Spleen (tissue), 7 donors: ENCODE results near the gene TRIM41.

Experiments
- POLR2AphosphoS5 ChIP-seq, 3 donors: sonication (generic); formaldehyde crosslinking; IDR thresholded peaks; one replicate each; pipeline ENCODE4 v1.5.1; 2017; ENCODE audit warnings: antibody characterized with exemption in 3 of 3
- TF ChIP-seq, protein P1 (sequence below), 11 experiments: fragments of 200-600 bp in 7 of 11; fragments of 450-650 bp in 4 of 11; sonication (generic) in 4 of 11; IDR thresholded peaks in 8 of 11; conservative IDR thresholded peaks in 3 of 11; 1 replicate in 7 of 11; 2 replicates in 4 of 11; pipeline versions ENCODE4 v1.4.0 to v1.8.0; 2016 to 2021; ENCODE audit warnings: antibody characterized with exemption in 11 of 11, inconsistent platforms in 4 of 11, mild to moderate bottlenecking in 1 of 11
- donor health status: DM: no; HTN: no; CAD: no; lungs with moderate emphysema.
- donor health status: DM: no; HTN: no; CAD: no.
- donor health status: DM: no; HTN: no; CAD: no.

DNA sequence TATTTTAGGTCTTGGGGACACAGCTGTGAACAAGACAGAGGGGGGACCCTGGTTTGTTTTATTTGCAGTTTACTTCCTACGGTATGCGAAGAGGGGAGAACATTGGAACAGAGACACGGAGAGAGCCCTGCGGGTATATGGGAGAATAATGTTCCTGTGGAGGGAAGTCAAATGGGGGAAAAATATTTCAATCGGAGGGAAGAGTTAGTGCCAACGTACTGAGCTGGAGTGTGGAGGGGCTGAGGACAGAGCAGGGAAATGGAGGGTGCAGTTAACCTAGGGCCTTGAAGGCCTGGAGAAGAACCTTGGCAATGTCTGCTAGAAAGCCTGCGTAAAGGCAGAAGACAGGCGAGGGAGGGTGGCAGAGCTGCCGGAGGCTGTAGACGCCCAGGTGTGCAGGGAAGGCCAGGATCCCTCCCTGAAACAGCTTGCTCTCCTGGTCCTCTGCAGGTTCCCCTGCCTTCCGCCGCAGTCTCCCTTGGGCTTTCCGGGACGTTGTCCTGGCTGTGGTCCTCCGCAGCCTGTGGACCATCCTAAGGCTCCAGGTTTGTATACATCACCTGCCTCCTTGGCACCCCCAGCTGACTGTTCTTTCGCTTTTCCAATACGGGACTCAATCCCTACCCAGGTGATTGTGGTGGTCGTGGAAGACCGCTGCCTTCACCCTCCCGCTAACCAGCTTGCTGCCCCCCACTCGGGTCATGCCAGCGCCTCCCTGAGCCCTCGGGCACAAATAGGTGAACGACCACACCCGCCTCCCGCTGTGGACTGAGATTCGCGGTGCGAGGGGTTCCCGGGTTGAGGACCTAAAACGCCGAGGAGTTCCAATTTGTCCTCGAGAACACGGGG lies 22.6 kb downstream of the TRIM41 start:
- TF ChIP-seq, protein P1, sequence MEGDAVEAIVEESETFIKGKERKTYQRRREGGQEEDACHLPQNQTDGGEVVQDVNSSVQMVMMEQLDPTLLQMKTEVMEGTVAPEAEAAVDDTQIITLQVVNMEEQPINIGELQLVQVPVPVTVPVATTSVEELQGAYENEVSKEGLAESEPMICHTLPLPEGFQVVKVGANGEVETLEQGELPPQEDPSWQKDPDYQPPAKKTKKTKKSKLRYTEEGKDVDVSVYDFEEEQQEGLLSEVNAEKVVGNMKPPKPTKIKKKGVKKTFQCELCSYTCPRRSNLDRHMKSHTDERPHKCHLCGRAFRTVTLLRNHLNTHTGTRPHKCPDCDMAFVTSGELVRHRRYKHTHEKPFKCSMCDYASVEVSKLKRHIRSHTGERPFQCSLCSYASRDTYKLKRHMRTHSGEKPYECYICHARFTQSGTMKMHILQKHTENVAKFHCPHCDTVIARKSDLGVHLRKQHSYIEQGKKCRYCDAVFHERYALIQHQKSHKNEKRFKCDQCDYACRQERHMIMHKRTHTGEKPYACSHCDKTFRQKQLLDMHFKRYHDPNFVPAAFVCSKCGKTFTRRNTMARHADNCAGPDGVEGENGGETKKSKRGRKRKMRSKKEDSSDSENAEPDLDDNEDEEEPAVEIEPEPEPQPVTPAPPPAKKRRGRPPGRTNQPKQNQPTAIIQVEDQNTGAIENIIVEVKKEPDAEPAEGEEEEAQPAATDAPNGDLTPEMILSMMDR (IDR thresholded peaks at IDR 0.05 in 8 of 11, conservative IDR thresholded peaks at IDR 0.05 in 3 of 11) = no peak
- no peak for TF ChIP-seq POLR2AphosphoS5 (IDR thresholded peaks at IDR 0.05)
